HEK293 (cell line): ENCODE data around the gene PDE4D.

Experiments
- CTCF ChIA-PET: fragments of 350-600 bp; formaldehyde crosslinking; extraction: SDS; loops from one replicate; lab custom pipeline; 2021; ENCODE audit warnings: antibody characterized with exemption; lab: Yijun Ruan, JAX
- POLR2A ChIA-PET: fragments of 300-600 bp; formaldehyde crosslinking; extraction: SDS; loops from one replicate; lab custom pipeline; 2020; ENCODE audit warnings: antibody characterized with exemption, inconsistent platforms; lab: Yijun Ruan, JAX
- H3K27ac ChIP-seq: fragments of 200-500 bp; sonication (Bioruptor generic); 2 replicates; pipeline ENCODE4 v1.5.1; 2014; ENCODE audit warnings: low read depth, low read length, control low read depth, inconsistent platforms; ENCODE audit errors: extremely low read depth
- H3K36me3 ChIP-seq, 2 experiments: fragments of 200-500 bp in 1 of 2; sonication (Bioruptor generic) in 1 of 2; 1 replicate in 1 of 2; 2 replicates in 1 of 2; pipeline ENCODE4 v1.5.1; 2014 to 2017; ENCODE audit warnings: inconsistent platforms in 2 of 2, low read length in 2 of 2; ENCODE audit not compliant: control insufficient read depth in 2 of 2, insufficient read depth in 1 of 2
- H3K4me1 ChIP-seq: fragments of 200-500 bp; sonication (Bioruptor generic); 2 replicates; pipeline ENCODE4 v1.5.1; 2014; ENCODE audit warnings: mild to moderate bottlenecking, low read length, inconsistent platforms; ENCODE audit not compliant: control insufficient read depth, insufficient read depth
- H3K4me3 ChIP-seq: 2 replicates; pipeline ENCODE4 v1.5.1; 2011; ENCODE audit warnings: low read depth, mild to moderate bottlenecking, control low read depth, low read length, moderate library complexity
- H3K9me3 ChIP-seq: fragments of 200-500 bp; sonication (Bioruptor generic); 2 replicates; pipeline ENCODE4 v1.5.1; 2014; ENCODE audit warnings: low read depth, low read length, inconsistent platforms; ENCODE audit not compliant: control insufficient read depth, insufficient read depth
- HOXD13 ChIP-seq: sonication (generic); formaldehyde crosslinking; IDR thresholded peaks from 2 replicates; pipeline ENCODE4 v1.8.0; 2022; ENCODE audit warnings: missing genetic modification reagents, borderline replicate concordance
- PRDM1 ChIP-seq: fragments of 450-650 bp; formaldehyde crosslinking; IDR thresholded peaks from 2 replicates; pipeline ENCODE4; 2016; ENCODE audit warnings: missing biosample characterization, missing genetic modification characterization
- REPIN1 ChIP-seq: fragments of 450-650 bp; formaldehyde crosslinking; IDR thresholded peaks from 2 replicates; pipeline ENCODE4 v1.5.1; 2017; ENCODE audit warnings: missing biosample characterization, missing genetic modification characterization, low read depth
- SP3 ChIP-seq: fragments of 450-650 bp; formaldehyde crosslinking; IDR thresholded peaks from 2 replicates; pipeline ENCODE4 v1.5.1; 2016; ENCODE audit warnings: missing biosample characterization, missing genetic modification characterization
- TCF7L2 ChIP-seq: IDR thresholded peaks from 2 replicates; pipeline ENCODE4 v1.6.1; 2011; ENCODE audit warnings: low read depth, mild to moderate bottlenecking, inconsistent platforms, low read length, moderate library complexity, borderline replicate concordance
- TSHZ1 ChIP-seq: fragments of 450-650 bp; formaldehyde crosslinking; IDR thresholded peaks from 2 replicates; pipeline ENCODE4 v1.5.1; 2016; ENCODE audit warnings: missing biosample characterization, missing genetic modification characterization, borderline replicate concordance
- ZBTB17 ChIP-seq: fragments of 450-650 bp; formaldehyde crosslinking; IDR thresholded peaks from 2 replicates; pipeline ENCODE4 v1.5.1; 2016; ENCODE audit warnings: missing biosample characterization, missing genetic modification characterization
- ZBTB26 ChIP-seq: fragments of 450-650 bp; formaldehyde crosslinking; optimal IDR thresholded peaks from 2 replicates; pipeline ENCODE3; 2016; ENCODE audit warnings: missing biosample characterization, mild to moderate bottlenecking, missing genetic modification characterization
- ZNF155 ChIP-seq: fragments of 450-650 bp; formaldehyde crosslinking; IDR thresholded peaks from 2 replicates; pipeline ENCODE4 v1.5.1; 2016; ENCODE audit warnings: missing biosample characterization, missing genetic modification characterization
- ZNF202 ChIP-seq: fragments of 450-650 bp; formaldehyde crosslinking; IDR thresholded peaks from 2 replicates; pipeline ENCODE4 v1.5.1; 2016; ENCODE audit warnings: missing biosample characterization, missing genetic modification characterization, borderline replicate concordance
- ZNF335 ChIP-seq: fragments of 450-650 bp; formaldehyde crosslinking; conservative IDR thresholded peaks from 2 replicates; pipeline ENCODE4 v1.5.1; 2016; ENCODE audit warnings: missing biosample characterization, missing genetic modification characterization
- ZNF341 ChIP-seq: fragments of 450-650 bp; formaldehyde crosslinking; IDR thresholded peaks from 2 replicates; pipeline ENCODE4; 2016; ENCODE audit warnings: low read depth, missing biosample characterization, missing genetic modification characterization
- ZNF366 ChIP-seq: fragments of 450-650 bp; formaldehyde crosslinking; conservative IDR thresholded peaks from 2 replicates; pipeline ENCODE4 v1.5.1; 2016; ENCODE audit warnings: missing biosample characterization, missing genetic modification characterization
- ZNF394 ChIP-seq: fragments of 450-650 bp; formaldehyde crosslinking; IDR thresholded peaks from 2 replicates; pipeline ENCODE4 v1.5.1; 2016; ENCODE audit warnings: missing biosample characterization, missing genetic modification characterization, mild to moderate bottlenecking, moderate library complexity, borderline replicate concordance
- ZNF514 ChIP-seq: fragments of 450-650 bp; formaldehyde crosslinking; IDR thresholded peaks from 2 replicates; pipeline ENCODE4 v1.5.1; 2016; ENCODE audit warnings: missing biosample characterization, missing genetic modification characterization
- ZNF521 ChIP-seq: fragments of 450-650 bp; formaldehyde crosslinking; IDR thresholded peaks from 2 replicates; pipeline ENCODE4 v1.5.1; 2017; ENCODE audit warnings: missing biosample characterization, mild to moderate bottlenecking, missing genetic modification characterization
- ZNF530 ChIP-seq: fragments of 450-650 bp; formaldehyde crosslinking; IDR thresholded peaks from 2 replicates; pipeline ENCODE4 v1.5.1; 2016; ENCODE audit warnings: low read depth, missing biosample characterization, missing genetic modification characterization
- ZNF610 ChIP-seq: fragments of 450-650 bp; formaldehyde crosslinking; IDR thresholded peaks from 2 replicates; pipeline ENCODE4 v1.5.1; 2016; ENCODE audit warnings: missing biosample characterization, missing genetic modification characterization, borderline replicate concordance
- ZNF791 ChIP-seq: fragments of 450-650 bp; formaldehyde crosslinking; IDR thresholded peaks from 2 replicates; pipeline ENCODE4 v1.5.1; 2016; ENCODE audit warnings: missing biosample characterization, missing genetic modification characterization
- TF ChIP-seq, protein P1 (sequence below): fragments of 450-650 bp; formaldehyde crosslinking; IDR thresholded peaks from 2 replicates; pipeline ENCODE4 v1.5.1; 2016; ENCODE audit warnings: missing biosample characterization, missing genetic modification characterization
- TF ChIP-seq, protein P2 (sequence below): IDR thresholded peaks from 2 replicates; pipeline ENCODE4 v1.6.1; 2011; ENCODE audit warnings: mild to moderate bottlenecking, low read depth, low read length, borderline replicate concordance

The PDE4D gene

DNA sequence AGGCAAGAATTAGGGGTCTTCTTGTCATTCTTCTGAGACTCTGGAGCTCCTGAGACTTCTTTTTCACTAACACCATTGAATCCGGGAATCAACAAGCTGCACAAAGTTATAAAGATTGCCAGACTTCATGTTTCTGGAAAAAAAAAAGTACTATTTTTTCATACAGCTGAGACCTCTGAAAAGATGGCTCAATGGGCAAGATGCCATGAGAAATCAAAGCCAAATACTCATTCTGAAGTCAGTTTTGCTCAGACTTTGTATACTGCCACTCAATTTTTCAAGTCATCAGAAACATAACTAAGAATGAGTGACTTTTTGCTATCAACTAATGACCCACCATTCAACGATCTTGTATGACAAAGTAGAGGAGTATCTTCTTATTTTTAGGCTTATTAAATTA is 798.7 kb downstream of the PDE4D start (continued):
- TF ChIP-seq ZNF791 (tag by site-specific recombination) (no peak), HOXD13 (no peak), ZNF530 (tag by site-specific recombination) (no peak)
- TF ChIP-seq, protein P1, sequence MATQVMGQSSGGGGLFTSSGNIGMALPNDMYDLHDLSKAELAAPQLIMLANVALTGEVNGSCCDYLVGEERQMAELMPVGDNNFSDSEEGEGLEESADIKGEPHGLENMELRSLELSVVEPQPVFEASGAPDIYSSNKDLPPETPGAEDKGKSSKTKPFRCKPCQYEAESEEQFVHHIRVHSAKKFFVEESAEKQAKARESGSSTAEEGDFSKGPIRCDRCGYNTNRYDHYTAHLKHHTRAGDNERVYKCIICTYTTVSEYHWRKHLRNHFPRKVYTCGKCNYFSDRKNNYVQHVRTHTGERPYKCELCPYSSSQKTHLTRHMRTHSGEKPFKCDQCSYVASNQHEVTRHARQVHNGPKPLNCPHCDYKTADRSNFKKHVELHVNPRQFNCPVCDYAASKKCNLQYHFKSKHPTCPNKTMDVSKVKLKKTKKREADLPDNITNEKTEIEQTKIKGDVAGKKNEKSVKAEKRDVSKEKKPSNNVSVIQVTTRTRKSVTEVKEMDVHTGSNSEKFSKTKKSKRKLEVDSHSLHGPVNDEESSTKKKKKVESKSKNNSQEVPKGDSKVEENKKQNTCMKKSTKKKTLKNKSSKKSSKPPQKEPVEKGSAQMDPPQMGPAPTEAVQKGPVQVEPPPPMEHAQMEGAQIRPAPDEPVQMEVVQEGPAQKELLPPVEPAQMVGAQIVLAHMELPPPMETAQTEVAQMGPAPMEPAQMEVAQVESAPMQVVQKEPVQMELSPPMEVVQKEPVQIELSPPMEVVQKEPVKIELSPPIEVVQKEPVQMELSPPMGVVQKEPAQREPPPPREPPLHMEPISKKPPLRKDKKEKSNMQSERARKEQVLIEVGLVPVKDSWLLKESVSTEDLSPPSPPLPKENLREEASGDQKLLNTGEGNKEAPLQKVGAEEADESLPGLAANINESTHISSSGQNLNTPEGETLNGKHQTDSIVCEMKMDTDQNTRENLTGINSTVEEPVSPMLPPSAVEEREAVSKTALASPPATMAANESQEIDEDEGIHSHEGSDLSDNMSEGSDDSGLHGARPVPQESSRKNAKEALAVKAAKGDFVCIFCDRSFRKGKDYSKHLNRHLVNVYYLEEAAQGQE (tag by site-specific recombination), result no peak

GRCh38 chr5:59093329-59093728 is 800.2 kb downstream of the PDE4D start:
- H3K9me3 ChIP-seq, result no peaks in the 10 kb centered on the region
- POLR2A ChIA-PET, result no interaction called here
- no peak for TF ChIP-seq ZNF155
- TF ChIP-seq ZNF610 (tag by site-specific recombination), result no peak
- no peak for TF ChIP-seq ZBTB26 (tag by site-specific recombination)
- TF ChIP-seq TSHZ1 (tag by site-specific recombination), result no peak
- TF ChIP-seq ZNF521 (tag by site-specific recombination), result no peak
- TF ChIP-seq ZNF514 (tag by site-specific recombination), result no peak
- TF ChIP-seq ZNF341 (tag by site-specific recombination), result no peak
- TF ChIP-seq, protein P2, sequence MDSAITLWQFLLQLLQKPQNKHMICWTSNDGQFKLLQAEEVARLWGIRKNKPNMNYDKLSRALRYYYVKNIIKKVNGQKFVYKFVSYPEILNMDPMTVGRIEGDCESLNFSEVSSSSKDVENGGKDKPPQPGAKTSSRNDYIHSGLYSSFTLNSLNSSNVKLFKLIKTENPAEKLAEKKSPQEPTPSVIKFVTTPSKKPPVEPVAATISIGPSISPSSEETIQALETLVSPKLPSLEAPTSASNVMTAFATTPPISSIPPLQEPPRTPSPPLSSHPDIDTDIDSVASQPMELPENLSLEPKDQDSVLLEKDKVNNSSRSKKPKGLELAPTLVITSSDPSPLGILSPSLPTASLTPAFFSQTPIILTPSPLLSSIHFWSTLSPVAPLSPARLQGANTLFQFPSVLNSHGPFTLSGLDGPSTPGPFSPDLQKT, result no peak
- no peak for TF ChIP-seq ZNF530 (tag by site-specific recombination)
- no peak for TF ChIP-seq TCF7L2
- TF ChIP-seq SP3 (tag by site-specific recombination), result no peak
- CTCF ChIA-PET, result no interaction called here
- H3K36me3 ChIP-seq, result no peaks in the 10 kb centered on the region
- no peak overlapping the region for H3K27ac ChIP-seq
- H3K4me3 ChIP-seq, result no peak overlapping the region
- peaks cover 15% of the 10 kb centered on the region for H3K4me1 ChIP-seq

DNA sequence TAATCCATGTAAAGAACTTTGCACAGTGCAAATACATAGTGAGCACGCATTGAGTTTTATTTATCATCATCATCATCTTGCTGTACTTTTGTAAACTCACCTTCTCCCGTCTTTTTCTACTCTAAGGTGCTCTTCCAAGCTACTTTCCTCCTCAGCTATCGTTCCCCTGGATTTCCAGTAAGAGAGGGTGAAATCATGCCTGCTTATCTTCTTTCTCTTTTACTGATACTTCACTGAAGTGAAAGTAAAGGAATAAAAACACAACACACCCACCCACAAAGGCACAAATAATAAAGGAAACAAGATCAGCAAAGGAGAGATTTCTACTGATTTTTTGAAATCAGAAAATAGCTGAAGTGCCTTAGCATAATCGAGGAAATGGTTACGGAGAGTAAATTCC is 800.8 kb downstream of the PDE4D start:
- Histone ChIP-seq H3K36me3 (no peaks in the 10 kb centered on the region), H3K4me3 (no peak overlapping the region), H3K4me1 (peaks cover 15% of the 10 kb centered on the region), H3K27ac (no peak overlapping the region), H3K9me3 (no peaks in the 10 kb centered on the region)
- TF ChIP-seq ZNF394 (tag by site-specific recombination), result peak; percentile 52; the same call in 1 of the 2 replicates
- TF ChIP-seq PRDM1 (tag by site-specific recombination), result peak; percentile 89
- TF ChIP-seq ZBTB17 (tag by site-specific recombination), result peak; percentile 28; the same call in 1 of the 2 replicates
- 0 out of 2 replicates have a peak, but pooled peaks have one; percentile 39 for TF ChIP-seq ZNF335 (tag by site-specific recombination)
- no peak for TF ChIP-seq REPIN1 (tag by site-specific recombination)
- TF ChIP-seq ZNF202 (tag by site-specific recombination), result no peak
- 0 out of 2 replicates have a peak, but pooled peaks have one; percentile 31 for TF ChIP-seq ZNF366 (tag by site-specific recombination)
- CTCF ChIA-PET, result no interaction called here
- POLR2A ChIA-PET, result no interaction called here
